ENCODE data around the gene ODF2.
A peak's percentile ranks its signal among the peaks of the same experiment; 100 is the strongest.
"Not testable (repeated sequence)": the region's sequence is repeated elsewhere in the genome, so short reads cannot be mapped to it uniquely, and the experiment has no call there.

ODF2 gene

GRCh38 chr9:128422022-128422782 is 33.6 kb upstream of the ODF2 start:
- not testable (repeated sequence) for DNase-seq (ENCODE audit: low read depth, low spot score)
- H3K4me3 ChIP-seq (ENCODE audit: low read length) = peak overlapping the region; percentile 62

- no peak overlapping the region for H3K4me3 ChIP-seq (ENCODE audit: low read length)
- no peak for DNase-seq (ENCODE audit: low read depth, low spot score)
These were observed 33.0 kb upstream of the ODF2 start for GRCh38 chr9:128422783-128423150.

GRCh38 chr9:128423356-128423755 is 32.5 kb upstream of the ODF2 start:
- not testable (repeated sequence) for H3K4me3 ChIP-seq (ENCODE audit: low read length); DNase-seq (ENCODE audit: low read depth, low spot score)

- DNase-seq (ENCODE audit: low read depth, low spot score) = no peak
- H3K4me3 ChIP-seq (ENCODE audit: low read length) = no peak overlapping the region
These were observed 31.5 kb upstream of the ODF2 start for GRCh38 chr9:128424268-128424780.

GRCh38 chr9:128428644-128429512 is 26.9 kb upstream of the ODF2 start:
- no peak overlapping the region for H3K4me3 ChIP-seq (ENCODE audit: low read length)
- no peak for DNase-seq (ENCODE audit: low read depth, low spot score)

GRCh38 chr9:128429513-128430086 is 26.2 kb upstream of the ODF2 start:
- DNase-seq (ENCODE audit: low read depth, low spot score) = no peak

GRCh38 chr9:128431207-128431606 is 24.6 kb upstream of the ODF2 start:
- no peak for DNase-seq (ENCODE audit: low read depth, low spot score)
- no peak overlapping the region for H3K4me3 ChIP-seq (ENCODE audit: low read length)

More at GRCh38 chr9:128429513-128430086, 26.2 kb upstream of the ODF2 start:
- H3K4me3 ChIP-seq (ENCODE audit: low read length) = no peak overlapping the region

GRCh38 chr9:128434340-128434739 is 21.5 kb upstream of the ODF2 start:
- H3K4me3 ChIP-seq (ENCODE audit: low read length) = no peak overlapping the region
- no peak for DNase-seq (ENCODE audit: low read depth, low spot score)

- H3K4me3 ChIP-seq (ENCODE audit: low read length) = no peak overlapping the region
- DNase-seq (ENCODE audit: low read depth, low spot score) = no peak
These were observed 20.2 kb upstream of the ODF2 start for GRCh38 chr9:128435611-128436010.

- DNase-seq (ENCODE audit: low read depth, low spot score) = peak; percentile 55
These were observed 17.3 kb upstream of the ODF2 start for GRCh38 chr9:128438343-128439109.

GRCh38 chr9:128439273-128439672 is 16.5 kb upstream of the ODF2 start:
- no peak for DNase-seq (ENCODE audit: low read depth, low spot score)
- no peak overlapping the region for H3K4me3 ChIP-seq (ENCODE audit: low read length)

More at GRCh38 chr9:128438343-128439109, 17.3 kb upstream of the ODF2 start:
- no peak overlapping the region for H3K4me3 ChIP-seq (ENCODE audit: low read length)

- H3K4me3 ChIP-seq (ENCODE audit: low read length) = no peak overlapping the region
- DNase-seq (ENCODE audit: low read depth, low spot score) = no peak
These were observed 13.7 kb upstream of the ODF2 start for GRCh38 chr9:128442150-128442549.

- not testable (repeated sequence) for DNase-seq (ENCODE audit: low read depth, low spot score); H3K4me3 ChIP-seq (ENCODE audit: low read length)
These were observed 9.3 kb upstream of the ODF2 start for GRCh38 chr9:128446505-128446904.

GRCh38 chr9:128448746-128449145 is 7.1 kb upstream of the ODF2 start:
- no peak for DNase-seq (ENCODE audit: low read depth, low spot score)
- H3K4me3 ChIP-seq (ENCODE audit: low read length) = no peak overlapping the region

- DNase-seq (ENCODE audit: low read depth, low spot score) = no peak
- no peak overlapping the region for H3K4me3 ChIP-seq (ENCODE audit: low read length)
These were observed 815 bp upstream of the ODF2 start for GRCh38 chr9:128454991-128455390.

- peak; percentile 50 for DNase-seq (ENCODE audit: low read depth, low spot score)
- peak overlapping the region; percentile 84 for H3K4me3 ChIP-seq (ENCODE audit: low read length)
These were observed 831 bp downstream of the ODF2 start for GRCh38 chr9:128456613-128457061.

GRCh38 chr9:128457207-128457606 is 1.4 kb downstream of the ODF2 start:
- peak overlapping the region; percentile 84 for H3K4me3 ChIP-seq (ENCODE audit: low read length)

GRCh38 chr9:128459011-128459410 is 3.2 kb downstream of the ODF2 start:
- H3K4me3 ChIP-seq (ENCODE audit: low read length) = no peak overlapping the region
- DNase-seq (ENCODE audit: low read depth, low spot score) = no peak

More at GRCh38 chr9:128457207-128457606, 1.4 kb downstream of the ODF2 start:
- no peak for DNase-seq (ENCODE audit: low read depth, low spot score)

- DNase-seq (ENCODE audit: low read depth, low spot score) = no peak
- H3K4me3 ChIP-seq (ENCODE audit: low read length) = no peak overlapping the region
These were observed 13.3 kb downstream of the ODF2 start for GRCh38 chr9:128469070-128469469.
